ENCODE data around the gene RPGRIP1.

Gene RPGRIP1

DNA sequence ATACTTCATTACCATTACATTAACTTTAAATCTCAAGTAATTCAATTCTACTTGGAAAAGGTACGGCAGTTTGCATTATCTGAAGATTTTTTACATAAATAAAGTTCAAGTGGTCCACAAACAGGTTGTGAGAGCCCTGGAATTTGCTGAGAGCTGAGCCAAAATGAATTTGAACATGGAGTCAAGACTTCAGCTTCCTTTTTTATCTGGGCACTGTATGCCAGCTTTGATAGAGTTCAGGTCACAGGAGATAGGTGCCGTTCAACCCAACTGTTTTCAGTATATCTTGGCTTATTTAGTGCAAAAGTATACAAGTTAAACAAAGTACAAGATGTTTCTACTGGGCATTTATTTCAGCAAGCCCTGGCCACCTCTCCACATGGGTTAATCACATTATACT lies 39.5 kb upstream of the RPGRIP1 start:
- no peak for DNase-seq (ENCODE audit: low read depth)
- TF ChIP-seq, protein P1, sequence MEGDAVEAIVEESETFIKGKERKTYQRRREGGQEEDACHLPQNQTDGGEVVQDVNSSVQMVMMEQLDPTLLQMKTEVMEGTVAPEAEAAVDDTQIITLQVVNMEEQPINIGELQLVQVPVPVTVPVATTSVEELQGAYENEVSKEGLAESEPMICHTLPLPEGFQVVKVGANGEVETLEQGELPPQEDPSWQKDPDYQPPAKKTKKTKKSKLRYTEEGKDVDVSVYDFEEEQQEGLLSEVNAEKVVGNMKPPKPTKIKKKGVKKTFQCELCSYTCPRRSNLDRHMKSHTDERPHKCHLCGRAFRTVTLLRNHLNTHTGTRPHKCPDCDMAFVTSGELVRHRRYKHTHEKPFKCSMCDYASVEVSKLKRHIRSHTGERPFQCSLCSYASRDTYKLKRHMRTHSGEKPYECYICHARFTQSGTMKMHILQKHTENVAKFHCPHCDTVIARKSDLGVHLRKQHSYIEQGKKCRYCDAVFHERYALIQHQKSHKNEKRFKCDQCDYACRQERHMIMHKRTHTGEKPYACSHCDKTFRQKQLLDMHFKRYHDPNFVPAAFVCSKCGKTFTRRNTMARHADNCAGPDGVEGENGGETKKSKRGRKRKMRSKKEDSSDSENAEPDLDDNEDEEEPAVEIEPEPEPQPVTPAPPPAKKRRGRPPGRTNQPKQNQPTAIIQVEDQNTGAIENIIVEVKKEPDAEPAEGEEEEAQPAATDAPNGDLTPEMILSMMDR (IDR thresholded peaks at IDR 0.05; ENCODE audit: insufficient read depth, low read depth, low read length, missing control alignments), result no peak
- no peak overlapping the region for H3K4me3 ChIP-seq (ENCODE audit: low read depth, low read length)

DNA sequence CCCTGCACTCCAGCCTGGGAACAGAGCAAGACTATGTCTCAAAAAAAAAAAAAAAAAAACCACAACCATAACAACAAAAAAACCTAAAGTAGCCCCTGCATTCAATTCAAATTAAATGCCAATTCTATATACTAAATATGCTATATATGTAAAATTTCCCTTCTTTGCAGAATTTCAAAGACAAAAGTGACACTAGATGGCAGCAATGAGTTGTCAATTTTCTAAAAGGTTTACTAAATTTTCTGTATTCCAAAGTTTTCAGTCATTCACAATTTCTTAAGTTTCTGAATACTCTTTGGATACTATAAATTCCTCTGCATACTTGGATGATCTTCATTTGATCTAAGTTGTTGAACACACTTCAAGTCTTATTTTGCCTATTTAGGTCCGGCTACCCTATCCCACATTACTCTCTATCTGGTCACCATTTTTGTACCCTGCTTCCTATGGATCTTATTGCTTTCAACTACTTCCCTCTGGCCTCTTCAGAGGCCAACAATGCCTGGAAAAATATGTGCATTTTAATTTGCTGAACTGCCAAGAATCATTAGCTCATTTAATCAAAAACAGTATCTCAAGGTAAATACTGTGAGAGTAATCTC lies 38.6 kb upstream of the RPGRIP1 start:
- TF ChIP-seq, protein P1 (IDR thresholded peaks at IDR 0.05; ENCODE audit: insufficient read depth, low read depth, low read length, missing control alignments), result peak; percentile 25
- no peak for DNase-seq (ENCODE audit: low read depth)
- H3K4me3 ChIP-seq (ENCODE audit: low read depth, low read length), result no peak overlapping the region

DNA sequence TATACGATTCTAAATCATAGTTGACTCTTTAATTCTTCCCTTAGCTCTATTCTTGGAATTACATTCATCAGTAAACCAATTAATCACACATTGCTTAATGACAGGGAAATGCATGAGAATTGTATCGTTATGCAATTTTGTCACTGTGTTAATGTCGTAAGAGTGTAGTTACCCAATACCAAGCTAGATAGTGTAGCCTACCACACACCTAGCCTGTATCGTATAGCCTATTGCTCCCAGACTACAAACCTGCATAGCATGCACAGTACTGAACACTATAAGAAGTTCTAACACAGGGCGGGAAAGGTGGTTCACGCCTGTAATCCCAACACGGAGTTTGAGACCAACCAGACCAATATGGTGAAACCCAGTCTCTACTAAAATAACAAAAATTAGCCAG lies 35.3 kb upstream of the RPGRIP1 start:
- no peak overlapping the region for H3K4me3 ChIP-seq (ENCODE audit: low read depth, low read length)
- TF ChIP-seq, protein P1 (IDR thresholded peaks at IDR 0.05; ENCODE audit: insufficient read depth, low read depth, low read length, missing control alignments), result no peak
- DNase-seq (ENCODE audit: low read depth), result no peak

DNA sequence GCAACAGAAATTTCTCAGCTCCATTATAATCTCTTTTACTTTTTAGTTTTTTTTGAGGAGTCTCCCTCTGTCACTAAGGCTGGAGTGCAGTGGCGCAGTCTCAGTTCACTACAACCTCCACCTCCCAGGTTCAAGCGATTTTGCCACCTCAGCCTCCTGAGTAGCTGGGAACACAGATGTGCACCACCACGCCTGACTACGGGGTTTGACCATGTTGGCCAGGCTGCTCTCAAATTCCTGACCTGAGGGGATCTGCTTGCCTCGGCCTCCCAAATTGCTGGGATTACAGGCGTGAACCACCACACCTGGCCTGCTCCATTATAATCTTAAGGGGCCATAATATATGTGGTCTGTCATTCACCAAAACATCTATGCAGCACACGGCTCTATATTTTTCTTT lies 34.1 kb upstream of the RPGRIP1 start:
- TF ChIP-seq, protein P1 (IDR thresholded peaks at IDR 0.05; ENCODE audit: insufficient read depth, low read depth, low read length, missing control alignments), result no peak
- no peak overlapping the region for H3K4me3 ChIP-seq (ENCODE audit: low read depth, low read length)
- DNase-seq (ENCODE audit: low read depth), result no peak

DNA sequence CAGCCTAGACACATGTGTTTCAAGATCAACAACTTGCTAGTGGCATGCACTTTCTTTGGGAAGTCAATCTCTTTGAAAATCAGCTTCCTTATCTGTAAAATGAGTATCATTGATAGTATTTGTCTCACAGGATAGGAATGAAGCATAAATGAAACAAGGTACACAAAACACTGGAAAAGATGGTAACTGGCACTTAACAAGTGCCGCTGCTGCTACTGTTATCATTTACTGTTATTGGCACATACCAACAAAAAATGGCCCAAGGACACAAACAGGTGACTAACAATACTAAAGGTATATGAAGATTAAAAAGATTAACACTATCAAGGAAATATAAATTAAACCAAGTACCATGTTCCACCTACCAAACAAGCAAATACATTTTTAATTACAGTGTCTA lies 31.5 kb upstream of the RPGRIP1 start:
- no peak for DNase-seq (ENCODE audit: low read depth)
- H3K4me3 ChIP-seq (ENCODE audit: low read depth, low read length), result no peak overlapping the region
- TF ChIP-seq, protein P1 (IDR thresholded peaks at IDR 0.05; ENCODE audit: insufficient read depth, low read depth, low read length, missing control alignments), result no peak

DNA sequence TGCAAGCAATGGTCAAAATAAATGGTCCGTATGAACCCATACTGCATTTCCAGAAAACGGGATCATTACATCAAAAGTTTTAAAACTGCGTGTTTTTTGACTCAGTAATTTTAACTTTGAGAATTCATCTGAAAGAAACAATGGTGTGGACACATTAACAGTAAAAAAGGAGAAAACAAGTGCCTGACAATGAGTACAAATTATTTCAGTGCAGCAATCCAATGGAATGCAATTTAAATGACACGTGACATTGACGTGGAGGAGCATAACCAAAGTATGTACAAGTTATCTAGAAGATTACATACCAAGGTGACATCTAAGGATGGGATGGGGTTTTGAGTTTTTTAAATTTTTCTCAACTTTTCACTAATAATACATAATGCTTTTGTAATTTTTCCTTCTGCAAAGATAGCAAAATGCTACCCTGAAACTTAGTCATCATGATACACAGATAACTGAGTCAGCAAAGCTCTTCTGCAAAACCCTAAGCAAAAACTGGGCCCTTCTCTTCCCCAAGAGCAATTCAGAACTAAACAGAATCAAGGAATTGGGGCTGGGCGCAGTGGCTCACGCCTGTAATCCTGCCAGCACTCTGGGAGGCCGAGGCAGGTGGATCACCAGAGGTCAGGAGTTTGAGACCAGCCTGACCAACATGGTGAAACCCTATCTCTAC lies 31.0 kb upstream of the RPGRIP1 start:
- DNase-seq (ENCODE audit: low read depth), result no peak
- TF ChIP-seq, protein P1 (IDR thresholded peaks at IDR 0.05; ENCODE audit: insufficient read depth, low read depth, low read length, missing control alignments), result no peak
- H3K4me3 ChIP-seq (ENCODE audit: low read depth, low read length), result no peak overlapping the region

DNA sequence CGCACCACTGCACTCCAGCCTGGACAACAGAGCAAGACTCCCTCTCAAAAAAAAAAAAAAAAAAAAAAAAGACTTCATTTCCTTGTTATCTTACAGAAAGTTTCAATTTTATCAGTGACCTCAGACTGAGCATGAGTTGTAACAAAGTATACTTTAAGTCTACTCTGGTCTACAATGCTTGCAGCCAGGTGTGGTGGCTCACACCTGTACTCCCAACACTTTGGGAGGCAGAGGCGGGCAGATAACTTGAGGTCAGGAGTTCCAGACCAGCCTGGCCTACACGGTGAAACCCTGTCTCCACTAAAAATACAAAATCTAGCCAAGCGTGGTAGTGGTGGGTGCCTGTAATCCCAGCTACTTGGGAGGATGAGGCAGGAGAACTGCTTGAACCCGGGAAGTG lies 28.7 kb upstream of the RPGRIP1 start:
- no peak for DNase-seq (ENCODE audit: low read depth)
- H3K4me3 ChIP-seq (ENCODE audit: low read depth, low read length), result no peak overlapping the region
- TF ChIP-seq, protein P1 (IDR thresholded peaks at IDR 0.05; ENCODE audit: insufficient read depth, low read depth, low read length, missing control alignments), result no peak
